ENCODE results near the gene BUD13.

BUD13 gene

DNA sequence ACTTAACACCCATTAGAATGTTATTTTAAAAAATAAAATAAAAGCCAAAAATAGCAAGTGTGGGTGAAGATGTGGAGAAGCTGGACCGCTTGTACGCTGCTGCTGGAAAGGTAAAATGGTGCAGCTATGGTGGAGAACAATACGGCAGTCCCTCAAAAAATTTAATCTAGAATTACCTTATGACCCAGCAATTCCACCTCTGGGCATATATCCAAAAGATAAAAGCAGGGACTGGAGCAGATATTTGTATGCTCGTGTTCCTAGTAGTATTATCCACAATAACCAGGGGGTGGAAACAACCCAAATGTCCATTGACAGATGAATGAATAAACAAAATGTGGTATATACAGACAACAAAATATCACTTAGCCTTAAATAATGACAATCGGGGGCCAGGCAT is 25.0 kb upstream of the BUD13 start:
- CTCF ChIA-PET = no interaction called here
- POLR2A ChIA-PET = no interaction called here
- Histone ChIP-seq H3K4me1 (ENCODE audit: control insufficient read depth, insufficient read depth, low read length) (no peaks in the 10 kb centered on the region), H3K9me3 (ENCODE audit: control insufficient read depth, insufficient read depth, low read depth, low read length) (no peaks in the 10 kb centered on the region), H3K36me3 (ENCODE audit: control insufficient read depth in 2 of 2, insufficient read depth in 1 of 2, low read length in 2 of 2) (no peaks in the 10 kb centered on the region), H3K27ac (ENCODE audit: extremely low read depth, low read depth, low read length) (no peak overlapping the region), H3K4me3 (ENCODE audit: low read depth, low read length) (no peak overlapping the region)
- TF ChIP-seq, protein P1, sequence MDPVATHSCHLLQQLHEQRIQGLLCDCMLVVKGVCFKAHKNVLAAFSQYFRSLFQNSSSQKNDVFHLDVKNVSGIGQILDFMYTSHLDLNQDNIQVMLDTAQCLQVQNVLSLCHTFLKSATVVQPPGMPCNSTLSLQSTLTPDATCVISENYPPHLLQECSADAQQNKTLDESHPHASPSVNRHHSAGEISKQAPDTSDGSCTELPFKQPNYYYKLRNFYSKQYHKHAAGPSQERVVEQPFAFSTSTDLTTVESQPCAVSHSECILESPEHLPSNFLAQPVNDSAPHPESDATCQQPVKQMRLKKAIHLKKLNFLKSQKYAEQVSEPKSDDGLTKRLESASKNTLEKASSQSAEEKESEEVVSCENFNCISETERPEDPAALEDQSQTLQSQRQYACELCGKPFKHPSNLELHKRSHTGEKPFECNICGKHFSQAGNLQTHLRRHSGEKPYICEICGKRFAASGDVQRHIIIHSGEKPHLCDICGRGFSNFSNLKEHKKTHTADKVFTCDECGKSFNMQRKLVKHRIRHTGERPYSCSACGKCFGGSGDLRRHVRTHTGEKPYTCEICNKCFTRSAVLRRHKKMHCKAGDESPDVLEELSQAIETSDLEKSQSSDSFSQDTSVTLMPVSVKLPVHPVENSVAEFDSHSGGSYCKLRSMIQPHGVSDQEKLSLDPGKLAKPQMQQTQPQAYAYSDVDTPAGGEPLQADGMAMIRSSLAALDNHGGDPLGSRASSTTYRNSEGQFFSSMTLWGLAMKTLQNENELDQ (tag by site-specific recombination; IDR thresholded peaks at IDR 0.05; ENCODE audit: low read depth) = no peak
- TF ChIP-seq ZNF121 (tag by site-specific recombination; IDR thresholded peaks at IDR 0.05) = no peak
- TF ChIP-seq SP3 (tag by site-specific recombination; IDR thresholded peaks at IDR 0.05) = no peak
- TF ChIP-seq KLF8 (tag by site-specific recombination; IDR thresholded peaks at IDR 0.05) = no peak

DNA sequence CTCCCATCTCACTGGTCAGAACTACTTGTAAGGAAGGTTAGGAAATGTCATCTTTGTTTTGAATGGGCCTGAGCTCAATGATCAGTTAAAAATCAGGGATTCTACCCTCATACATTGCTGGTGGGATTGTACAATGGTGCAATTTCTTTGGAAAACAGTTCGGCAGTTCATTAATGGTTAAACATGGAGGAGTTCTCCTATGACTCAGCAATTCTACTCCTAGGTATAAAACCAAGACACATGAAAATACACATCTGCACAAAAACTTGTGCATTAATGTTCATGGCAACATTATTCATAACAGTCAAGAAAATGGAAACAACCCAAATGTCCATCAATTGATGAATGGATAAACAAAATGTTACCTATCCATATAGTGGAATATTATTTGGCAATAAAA is 23.8 kb upstream of the BUD13 start:
- no peaks in the 10 kb centered on the region for H3K9me3 ChIP-seq (ENCODE audit: control insufficient read depth, insufficient read depth, low read depth, low read length)
- H3K4me3 ChIP-seq (ENCODE audit: low read depth, low read length) = no peak overlapping the region
- ChIA-PET CTCF (interaction anchor here (0.6 kb wide), 2 partner anchors 84 to 164 kb away, joined by 3 read pairs; no protein-coding TSS in a partner anchor), POLR2A (no interaction called here)
- H3K4me1 ChIP-seq (ENCODE audit: control insufficient read depth, insufficient read depth, low read length) = no peaks in the 10 kb centered on the region
- TF ChIP-seq ZNF146 (tag by site-specific recombination; IDR thresholded peaks at IDR 0.05) = 0 out of 2 replicates have a peak, but pooled peaks have one; percentile 17
- TF ChIP-seq ZNF544 (tag by site-specific recombination; IDR thresholded peaks at IDR 0.05) = no peak
- H3K27ac ChIP-seq (ENCODE audit: extremely low read depth, low read depth, low read length) = no peak overlapping the region
- H3K36me3 ChIP-seq (ENCODE audit: control insufficient read depth in 2 of 2, insufficient read depth in 1 of 2, low read length in 2 of 2) = no peaks in the 10 kb centered on the region

DNA sequence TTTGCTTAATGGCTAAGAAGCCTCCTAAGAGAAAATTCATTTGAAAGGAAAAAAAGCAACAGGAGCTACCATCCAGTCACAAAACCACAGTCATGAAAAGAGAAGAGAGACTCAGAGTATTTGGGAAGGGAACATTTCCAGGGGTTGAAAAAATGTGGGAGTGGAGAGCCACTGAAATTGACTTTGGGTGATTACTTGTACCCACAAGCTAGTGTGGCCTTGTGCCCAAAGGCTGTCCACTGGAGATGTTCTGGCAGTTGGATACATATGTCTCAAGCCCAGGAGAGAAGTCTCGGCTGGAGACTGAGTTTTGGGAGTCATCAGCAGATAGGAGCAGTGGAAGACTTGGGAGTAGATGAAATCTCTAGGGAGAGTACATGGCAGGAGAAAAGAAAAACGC is 22.1 kb upstream of the BUD13 start:
- POLR2A ChIA-PET = no interaction called here
- Histone ChIP-seq H3K4me1 (ENCODE audit: control insufficient read depth, insufficient read depth, low read length) (no peaks in the 10 kb centered on the region), H3K27ac (ENCODE audit: extremely low read depth, low read depth, low read length) (no peak overlapping the region), H3K9me3 (ENCODE audit: control insufficient read depth, insufficient read depth, low read depth, low read length) (no peaks in the 10 kb centered on the region), H3K4me3 (ENCODE audit: low read depth, low read length) (no peak overlapping the region), H3K36me3 (ENCODE audit: control insufficient read depth in 2 of 2, insufficient read depth in 1 of 2, low read length in 2 of 2) (no peaks in the 10 kb centered on the region)
- CTCF ChIA-PET = interaction anchor here (0.7 to 6.9 kb wide), 3 partner anchors 43 to 311 kb away, joined by 3 to 118 read pairs (median 89); partner anchors contain the start of gene APOA1
- TF ChIP-seq ZNF670 (tag by site-specific recombination; IDR thresholded peaks at IDR 0.05; ENCODE audit: low read depth) = no peak
- TF ChIP-seq, protein P2, sequence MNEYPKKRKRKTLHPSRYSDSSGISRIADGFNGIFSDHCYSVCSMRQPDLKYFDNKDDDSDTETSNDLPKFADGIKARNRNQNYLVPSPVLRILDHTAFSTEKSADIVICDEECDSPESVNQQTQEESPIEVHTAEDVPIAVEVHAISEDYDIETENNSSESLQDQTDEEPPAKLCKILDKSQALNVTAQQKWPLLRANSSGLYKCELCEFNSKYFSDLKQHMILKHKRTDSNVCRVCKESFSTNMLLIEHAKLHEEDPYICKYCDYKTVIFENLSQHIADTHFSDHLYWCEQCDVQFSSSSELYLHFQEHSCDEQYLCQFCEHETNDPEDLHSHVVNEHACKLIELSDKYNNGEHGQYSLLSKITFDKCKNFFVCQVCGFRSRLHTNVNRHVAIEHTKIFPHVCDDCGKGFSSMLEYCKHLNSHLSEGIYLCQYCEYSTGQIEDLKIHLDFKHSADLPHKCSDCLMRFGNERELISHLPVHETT (tag by site-specific recombination; IDR thresholded peaks at IDR 0.05) = no peak
- no peak for TF ChIP-seq YY2 (tag by site-specific recombination; IDR thresholded peaks at IDR 0.05)
- TF ChIP-seq ZNF473 (tag by site-specific recombination; IDR thresholded peaks at IDR 0.05) = no peak
- TF ChIP-seq, protein P1 (tag by site-specific recombination; IDR thresholded peaks at IDR 0.05; ENCODE audit: low read depth) = no peak
- TF ChIP-seq ZNF391 (tag by site-specific recombination; IDR thresholded peaks at IDR 0.05; ENCODE audit: borderline replicate concordance, low read depth) = no peak
- no peak for TF ChIP-seq ZNF664 (tag by site-specific recombination; IDR thresholded peaks at IDR 0.05)
- TF ChIP-seq, protein P3, sequence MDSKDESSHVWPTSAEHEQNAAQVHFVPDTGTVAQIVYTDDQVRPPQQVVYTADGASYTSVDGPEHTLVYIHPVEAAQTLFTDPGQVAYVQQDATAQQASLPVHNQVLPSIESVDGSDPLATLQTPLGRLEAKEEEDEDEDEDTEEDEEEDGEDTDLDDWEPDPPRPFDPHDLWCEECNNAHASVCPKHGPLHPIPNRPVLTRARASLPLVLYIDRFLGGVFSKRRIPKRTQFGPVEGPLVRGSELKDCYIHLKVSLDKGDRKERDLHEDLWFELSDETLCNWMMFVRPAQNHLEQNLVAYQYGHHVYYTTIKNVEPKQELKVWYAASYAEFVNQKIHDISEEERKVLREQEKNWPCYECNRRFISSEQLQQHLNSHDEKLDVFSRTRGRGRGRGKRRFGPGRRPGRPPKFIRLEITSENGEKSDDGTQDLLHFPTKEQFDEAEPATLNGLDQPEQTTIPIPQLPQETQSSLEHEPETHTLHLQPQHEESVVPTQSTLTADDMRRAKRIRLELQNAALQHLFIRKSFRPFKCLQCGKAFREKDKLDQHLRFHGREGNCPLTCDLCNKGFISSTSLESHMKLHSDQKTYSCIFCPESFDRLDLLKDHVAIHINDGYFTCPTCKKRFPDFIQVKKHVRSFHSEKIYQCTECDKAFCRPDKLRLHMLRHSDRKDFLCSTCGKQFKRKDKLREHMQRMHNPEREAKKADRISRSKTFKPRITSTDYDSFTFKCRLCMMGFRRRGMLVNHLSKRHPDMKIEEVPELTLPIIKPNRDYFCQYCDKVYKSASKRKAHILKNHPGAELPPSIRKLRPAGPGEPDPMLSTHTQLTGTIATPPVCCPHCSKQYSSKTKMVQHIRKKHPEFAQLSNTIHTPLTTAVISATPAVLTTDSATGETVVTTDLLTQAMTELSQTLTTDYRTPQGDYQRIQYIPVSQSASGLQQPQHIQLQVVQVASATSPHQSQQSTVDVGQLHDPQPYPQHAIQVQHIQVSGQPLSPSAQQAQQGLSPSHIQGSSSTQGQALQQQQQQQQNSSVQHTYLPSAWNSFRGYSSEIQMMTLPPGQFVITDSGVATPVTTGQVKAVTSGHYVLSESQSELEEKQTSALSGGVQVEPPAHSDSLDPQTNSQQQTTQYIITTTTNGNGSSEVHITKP (tag by site-specific recombination; IDR thresholded peaks at IDR 0.05) = no peak
- TF ChIP-seq ZNF174 (tag by site-specific recombination; IDR thresholded peaks at IDR 0.05) = no peak
- TF ChIP-seq HOXA7 (CRISPR knock-in tag; IDR thresholded peaks at IDR 0.05; ENCODE audit: borderline replicate concordance) = no peak
- TF ChIP-seq, protein P4, sequence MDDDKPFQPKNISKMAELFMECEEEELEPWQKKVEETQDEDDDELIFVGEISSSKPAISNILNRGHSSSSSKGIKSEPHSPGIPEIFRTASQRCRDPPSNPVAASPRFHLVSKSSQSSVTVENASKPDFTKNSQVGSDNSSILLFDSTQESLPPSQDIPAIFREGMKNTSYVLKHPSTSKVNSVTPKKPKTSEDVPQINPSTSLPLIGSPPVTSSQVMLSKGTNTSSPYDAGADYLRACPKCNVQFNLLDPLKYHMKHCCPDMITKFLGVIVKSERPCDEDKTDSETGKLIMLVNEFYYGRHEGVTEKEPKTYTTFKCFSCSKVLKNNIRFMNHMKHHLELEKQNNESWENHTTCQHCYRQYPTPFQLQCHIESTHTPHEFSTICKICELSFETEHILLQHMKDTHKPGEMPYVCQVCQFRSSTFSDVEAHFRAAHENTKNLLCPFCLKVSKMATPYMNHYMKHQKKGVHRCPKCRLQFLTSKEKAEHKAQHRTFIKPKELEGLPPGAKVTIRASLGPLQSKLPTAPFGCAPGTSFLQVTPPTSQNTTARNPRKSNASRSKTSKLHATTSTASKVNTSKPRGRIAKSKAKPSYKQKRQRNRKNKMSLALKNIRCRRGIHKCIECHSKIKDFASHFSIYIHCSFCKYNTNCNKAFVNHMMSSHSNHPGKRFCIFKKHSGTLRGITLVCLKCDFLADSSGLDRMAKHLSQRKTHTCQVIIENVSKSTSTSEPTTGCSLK (tag by site-specific recombination; IDR thresholded peaks at IDR 0.05) = no peak
- no peak for TF ChIP-seq OSR2 (tag by site-specific recombination; IDR thresholded peaks at IDR 0.05)
- TF ChIP-seq ZNF112 (tag by site-specific recombination; IDR thresholded peaks at IDR 0.05) = no peak
- TF ChIP-seq ZNF610 (tag by site-specific recombination; IDR thresholded peaks at IDR 0.05; ENCODE audit: borderline replicate concordance) = no peak
- no peak for TF ChIP-seq ZNF324 (tag by site-specific recombination; IDR thresholded peaks at IDR 0.05)
